Endothelial cell of umbilical vein (primary cell): Measurements from ENCODE around the gene CCDC183. TPM values are rescaled to one million over a fixed set of nuclear protein-coding genes. Genes with fewer than 3 reads are reported as not detected.

Experiments used
- BruUV-seq: library from RNA; stranded (reverse); fragments of 400-500 nt; replicated peaks from 2 replicates; lab custom pipeline; 2021; lab: Mats Ljungman, UMichigan
- CTCF ChIA-PET: fragments of 300-600, 350-600 bp; sonication (Branson Sonifier 250); formaldehyde crosslinking; loops from one replicate; lab custom pipeline; 2021; ENCODE audit warnings: antibody characterized with exemption, inconsistent platforms; lab: Charles Lee
- POLR2A ChIA-PET: fragments of 300-600, 350-600 bp; sonication (Branson Sonifier 250); formaldehyde crosslinking; loops from one replicate; lab custom pipeline; 2021; ENCODE audit warnings: antibody characterized with exemption, inconsistent platforms; lab: Charles Lee
- DNase-seq: peaks from one replicate; pipeline ENCODE4 v3.0.0-alpha.2; 2011; ENCODE audit warnings: low read depth, low spot score
- FAIRE-seq: peaks from 2 replicates; lab custom pipeline; 2011; peaks lifted over from hg19 to GRCh38; lab: Jason Lieb, UNC
- H2AFZ ChIP-seq: 2 replicates; pipeline ENCODE4 v1.6.0; 2012; ENCODE audit warnings: low read depth, low read length, control low read depth, inconsistent platforms
- H3K27ac ChIP-seq: 2 replicates; pipeline ENCODE4 v1.5.1; 2011; ENCODE audit warnings: low read depth, mild to moderate bottlenecking, control low read depth, low read length, moderate library complexity; ENCODE audit not compliant: insufficient read depth
- H3K27me3 ChIP-seq, 2 experiments: 2 replicates each; pipeline versions ENCODE4 v1.6.0 to v1.6.1; 2011; ENCODE audit warnings: low read length in 2 of 2, mixed read lengths in 1 of 2; ENCODE audit not compliant: control insufficient read depth in 2 of 2, insufficient read depth in 2 of 2
- H3K36me3 ChIP-seq, 2 experiments: 2 replicates in 1 of 2; 3 replicates in 1 of 2; pipeline ENCODE4 v1.5.1; 2011; ENCODE audit warnings: low read length in 2 of 2, mild to moderate bottlenecking in 1 of 2, moderate library complexity in 1 of 2; ENCODE audit not compliant: control insufficient read depth in 2 of 2, insufficient read depth in 2 of 2; ENCODE audit errors: extremely low read depth in 1 of 2
- H3K4me1 ChIP-seq: 3 replicates; pipeline ENCODE4 v1.5.1; 2011; ENCODE audit warnings: mild to moderate bottlenecking, low read length; ENCODE audit not compliant: control insufficient read depth, insufficient read depth; ENCODE audit errors: extremely low read depth
- H3K4me2 ChIP-seq: 2 replicates; pipeline ENCODE4 v1.6.1; 2011; ENCODE audit warnings: low read length, control low read depth, mixed read lengths; ENCODE audit not compliant: insufficient read depth
- H3K4me3 ChIP-seq, 3 experiments: fragments of 200-600 bp in 1 of 3; sonication (generic), shearing (Covaris generic) in 1 of 3; replicated peaks in 1 of 3; 2 replicates each; pipeline ENCODE4 v1.5.1; 2011 to 2016; ENCODE audit warnings: control low read depth in 3 of 3, low read length in 3 of 3, mild to moderate bottlenecking in 2 of 3, inconsistent platforms in 1 of 3, low read depth in 1 of 3, moderate library complexity in 1 of 3; ENCODE audit not compliant: insufficient read depth in 1 of 3
- H3K79me2 ChIP-seq: 2 replicates; pipeline ENCODE4 v1.6.0; 2012; ENCODE audit warnings: low read length, inconsistent platforms; ENCODE audit not compliant: control insufficient read depth, insufficient read depth
- H3K9ac ChIP-seq: replicated peaks from 2 replicates; pipeline ENCODE3; 2011; ENCODE audit warnings: low read length, control low read depth; ENCODE audit not compliant: insufficient read depth; ENCODE audit errors: extremely low read depth
- H3K9me1 ChIP-seq: replicated peaks from 3 replicates; pipeline ENCODE4 v1.6.0; 2011; ENCODE audit warnings: mild to moderate bottlenecking, low read length; ENCODE audit not compliant: control insufficient read depth, insufficient read depth; ENCODE audit errors: extremely low read depth
- H3K9me3 ChIP-seq: replicated peaks from 2 replicates; pipeline ENCODE4 v1.5.1; 2012; ENCODE audit warnings: low read length, inconsistent platforms; ENCODE audit not compliant: control insufficient read depth, insufficient read depth
- H4K20me1 ChIP-seq: replicated peaks from 2 replicates; pipeline ENCODE3; 2011; ENCODE audit warnings: mild to moderate bottlenecking, low read length; ENCODE audit not compliant: control insufficient read depth, insufficient read depth; ENCODE audit errors: extremely low read depth
- CTCF ChIP-seq, 2 donors: IDR thresholded peaks; 1 replicate in 1 of 2; 2 replicates in 1 of 2; pipeline ENCODE4 v1.5.1; 2011; ENCODE audit warnings: low read length in 2 of 2, mild to moderate bottlenecking in 2 of 2, moderate library complexity in 2 of 2, control low read depth in 1 of 2, inconsistent platforms in 1 of 2, low read depth in 1 of 2; ENCODE audit not compliant: insufficient read depth in 1 of 2; ENCODE audit errors: extremely low read depth in 1 of 2
- EZH2 ChIP-seq: IDR thresholded peaks from 2 replicates; pipeline ENCODE4 v1.6.1; 2012; ENCODE audit warnings: borderline replicate concordance, low read depth, mild to moderate bottlenecking, moderate library complexity, low read length, inconsistent platforms; ENCODE audit not compliant: severe bottlenecking
- FOS ChIP-seq: IDR thresholded peaks from 2 replicates; pipeline ENCODE4 v1.6.1; 2011; ENCODE audit warnings: mild to moderate bottlenecking, low read length, moderate library complexity, borderline replicate concordance; ENCODE audit not compliant: insufficient read depth
- GATA2 ChIP-seq: IDR thresholded peaks from 2 replicates; pipeline ENCODE4 v1.7.0; 2011; ENCODE audit warnings: low read depth, mild to moderate bottlenecking, moderate library complexity, mixed read lengths, low read length; ENCODE audit not compliant: insufficient read length, insufficient read depth
- JUN ChIP-seq: IDR thresholded peaks from 2 replicates; pipeline ENCODE4 v1.6.1; 2011; ENCODE audit warnings: borderline replicate concordance, low read depth; ENCODE audit not compliant: insufficient read length, insufficient read depth
- MYC ChIP-seq: IDR thresholded peaks from one replicate; pipeline ENCODE4 v1.6.1; 2011; ENCODE audit warnings: mild to moderate bottlenecking, low read depth, low read length
- POLR2A ChIP-seq: IDR thresholded peaks from 2 replicates; pipeline ENCODE4 v1.6.1; 2012; ENCODE audit warnings: low read depth, mild to moderate bottlenecking, control low read depth, low read length
- POLR2AphosphoS5 ChIP-seq: IDR thresholded peaks from 2 replicates; pipeline ENCODE4 v1.6.1; 2012; ENCODE audit warnings: low read depth, mild to moderate bottlenecking, control low read depth, low read length, moderate library complexity; ENCODE audit not compliant: insufficient read depth
- dilution Hi-C: fragments of 300-500 bp; cut with MboI; formaldehyde crosslinking; loops from one replicate; pipeline ENCODE4 v1.15.0; 2019; ENCODE audit warnings: low sequenced_read_pairs; ENCODE audit not compliant: extremely low pct_ligation_motif_present
- intact Hi-C: fragments of 100-400 bp; cut with micrococcal nuclease; formaldehyde crosslinking; loops from one replicate; pipeline ENCODE4 v1.10.0; 2022
- polyA plus RNA-seq, 4 experiments: library from polyadenylated mRNA; depleted of rRNA in 3 of 4; stranded (reverse) in 3 of 4; unstranded in 1 of 4; fragments of >200 nt; gene quantifications; 2 replicates each; pipeline versions ENCODE4 v1.2.1 to v1.2.3, GENCODE V29; 2011 to 2012; ENCODE audit warnings: missing spikeins in 1 of 4
- total RNA-seq: library from RNA; stranded (reverse); gene quantifications from 2 replicates; pipeline ENCODE4 v1.2.3, GENCODE V29; 2021
- TF ChIP-seq, protein P1 (sequence below): IDR thresholded peaks from 2 replicates; pipeline ENCODE4 v1.6.1; 2011; ENCODE audit not compliant: insufficient read depth, insufficient read length

The CCDC183 gene
- total and polyA plus RNA-seq, 2 donors (not counting 3 experiments of a cell fraction or from before 2014, with no cell fraction given), result 0.50 TPM; not detected in 1

GRCh38 chr9:136835162-136835931, 39.2 kb downstream of the CCDC183 start:
- CTCF ChIA-PET, result interaction anchor here (0.6 to 1.4 kb wide), 4 partner anchors 10 to 113 kb away, joined by 3 to 4 read pairs (median 3); no protein-coding TSS in a partner anchor
- Histone ChIP-seq H3K27ac (no peak overlapping the region), H4K20me1 (no peaks in the 10 kb centered on the region), H3K9me3 (no peaks in the 10 kb centered on the region), H3K4me2 (no peak overlapping the region), H3K4me1 (no peaks in the 10 kb centered on the region), H3K36me3 (peaks cover 4 to 21% of the 10 kb centered on the region in 2 experiments), H3K9ac (no peak overlapping the region), H3K79me2 (no peaks in the 10 kb centered on the region), H3K9me1 (no peaks in the 10 kb centered on the region), H3K4me3 (no peak overlapping the region), H2AFZ (no peak overlapping the region), H3K27me3 (no peaks in the 10 kb centered on the region)
- no peak for FAIRE-seq
- no peak for TF ChIP-seq MYC
- no peak for TF ChIP-seq POLR2A
- TF ChIP-seq POLR2AphosphoS5, result no peak
- no peak for TF ChIP-seq EZH2
- no peak for TF ChIP-seq JUN
- no peak for TF ChIP-seq CTCF (IDR thresholded peaks at IDR 0.05; ENCODE audit: extremely low read depth in 1 of 2, insufficient read depth in 1 of 2, low read depth in 1 of 2, low read length in 2 of 2)
- TF ChIP-seq FOS, result no peak
- TF ChIP-seq, protein P1, sequence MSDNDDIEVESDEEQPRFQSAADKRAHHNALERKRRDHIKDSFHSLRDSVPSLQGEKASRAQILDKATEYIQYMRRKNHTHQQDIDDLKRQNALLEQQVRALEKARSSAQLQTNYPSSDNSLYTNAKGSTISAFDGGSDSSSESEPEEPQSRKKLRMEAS, result no peak
- TF ChIP-seq GATA2, result no peak
- intact Hi-C loops, result no loop called here
- POLR2A ChIA-PET, result interaction anchor here (0.6 kb wide), 1 partner anchor 22 kb away, joined by 3 read pairs; no protein-coding TSS in a partner anchor
- DNase-seq, result no peak
- no TSS peak for BruUV-seq
- dilution Hi-C loops, result no loop called here
